ENCODE results near the gene NSUN2.

Gene NSUN2

DNA sequence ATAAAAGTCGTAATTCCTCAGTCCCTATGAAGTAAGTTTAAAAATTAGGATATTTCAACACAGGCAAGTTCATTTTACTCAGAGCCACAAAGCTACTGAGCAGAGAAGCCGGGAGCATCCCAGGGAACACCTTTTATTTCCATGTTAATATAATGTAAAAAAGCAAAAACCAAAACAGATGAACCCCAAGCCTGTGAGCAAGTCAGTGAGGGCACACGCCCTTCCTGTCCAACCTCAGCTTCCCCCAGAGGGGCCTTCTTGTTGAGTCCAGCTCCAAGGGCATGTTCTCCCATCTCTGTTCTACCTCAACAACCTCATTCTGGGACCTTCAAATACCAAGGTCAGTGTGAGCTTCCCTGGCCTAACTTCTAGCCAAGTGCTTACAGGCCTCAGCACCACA lies 24.8 kb downstream of the NSUN2 start:
- no peak for DNase-seq (ENCODE audit: low read depth)
- H3K4me3 ChIP-seq (ENCODE audit: low read depth, low read length) = no peak overlapping the region
- TF ChIP-seq, protein P1, sequence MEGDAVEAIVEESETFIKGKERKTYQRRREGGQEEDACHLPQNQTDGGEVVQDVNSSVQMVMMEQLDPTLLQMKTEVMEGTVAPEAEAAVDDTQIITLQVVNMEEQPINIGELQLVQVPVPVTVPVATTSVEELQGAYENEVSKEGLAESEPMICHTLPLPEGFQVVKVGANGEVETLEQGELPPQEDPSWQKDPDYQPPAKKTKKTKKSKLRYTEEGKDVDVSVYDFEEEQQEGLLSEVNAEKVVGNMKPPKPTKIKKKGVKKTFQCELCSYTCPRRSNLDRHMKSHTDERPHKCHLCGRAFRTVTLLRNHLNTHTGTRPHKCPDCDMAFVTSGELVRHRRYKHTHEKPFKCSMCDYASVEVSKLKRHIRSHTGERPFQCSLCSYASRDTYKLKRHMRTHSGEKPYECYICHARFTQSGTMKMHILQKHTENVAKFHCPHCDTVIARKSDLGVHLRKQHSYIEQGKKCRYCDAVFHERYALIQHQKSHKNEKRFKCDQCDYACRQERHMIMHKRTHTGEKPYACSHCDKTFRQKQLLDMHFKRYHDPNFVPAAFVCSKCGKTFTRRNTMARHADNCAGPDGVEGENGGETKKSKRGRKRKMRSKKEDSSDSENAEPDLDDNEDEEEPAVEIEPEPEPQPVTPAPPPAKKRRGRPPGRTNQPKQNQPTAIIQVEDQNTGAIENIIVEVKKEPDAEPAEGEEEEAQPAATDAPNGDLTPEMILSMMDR (IDR thresholded peaks at IDR 0.05; ENCODE audit: low read depth, low read length, missing control alignments) = no peak

DNA sequence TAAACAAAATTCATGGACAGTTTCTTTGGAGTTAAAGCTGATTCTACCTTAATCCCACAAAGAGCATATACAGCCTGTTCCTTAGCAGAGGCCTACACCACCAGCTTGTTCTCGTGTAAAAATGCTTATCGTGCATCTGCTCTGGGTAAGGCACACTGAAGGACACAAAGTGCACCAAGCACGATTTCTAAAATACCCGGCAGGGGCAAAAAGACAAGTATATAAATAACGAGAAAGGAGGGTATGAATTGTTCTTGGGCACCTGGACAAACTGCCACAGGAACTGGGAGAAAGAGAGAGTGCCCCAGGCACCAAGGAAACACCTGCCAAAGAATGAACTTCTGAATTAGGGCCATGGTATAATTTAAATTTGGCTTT lies 25.3 kb downstream of the NSUN2 start:
- TF ChIP-seq, protein P1 (IDR thresholded peaks at IDR 0.05; ENCODE audit: low read depth, low read length, missing control alignments) = no peak
- no peak overlapping the region for H3K4me3 ChIP-seq (ENCODE audit: low read depth, low read length)
- no peak for DNase-seq (ENCODE audit: low read depth)

DNA sequence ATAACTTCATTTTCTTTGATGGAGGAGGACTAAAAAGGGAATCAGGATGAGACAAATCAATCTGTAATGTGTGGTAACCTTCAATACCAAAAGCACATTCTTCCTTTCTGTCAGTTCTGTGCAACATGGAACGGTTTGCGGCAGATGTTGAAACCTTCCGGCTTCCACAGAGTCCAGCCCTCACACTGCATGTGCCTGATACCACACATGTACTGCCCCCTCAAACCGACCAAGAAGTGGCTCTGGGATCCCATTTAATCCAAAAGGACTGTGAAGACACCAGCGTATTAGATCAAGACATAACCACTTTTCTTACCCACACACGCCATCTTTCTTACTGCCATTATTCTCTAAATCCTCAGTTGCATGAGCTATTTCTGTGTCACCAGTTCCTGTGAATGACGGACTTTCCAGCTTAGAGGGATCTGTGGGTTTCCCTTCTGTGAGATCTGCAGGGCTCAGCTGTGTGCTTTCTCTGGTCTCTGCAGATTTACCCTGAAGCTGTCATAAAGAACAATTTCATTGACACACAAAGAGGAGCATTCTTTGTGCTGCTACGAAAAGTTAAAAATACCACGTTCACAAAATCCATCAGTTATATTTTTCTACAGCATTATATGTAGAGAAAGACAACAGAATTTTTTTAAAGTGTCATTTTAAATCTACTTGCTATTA lies 25.8 kb downstream of the NSUN2 start:
- DNase-seq (ENCODE audit: low read depth) = no peak
- TF ChIP-seq, protein P1 (IDR thresholded peaks at IDR 0.05; ENCODE audit: low read depth, low read length, missing control alignments) = no peak

DNA sequence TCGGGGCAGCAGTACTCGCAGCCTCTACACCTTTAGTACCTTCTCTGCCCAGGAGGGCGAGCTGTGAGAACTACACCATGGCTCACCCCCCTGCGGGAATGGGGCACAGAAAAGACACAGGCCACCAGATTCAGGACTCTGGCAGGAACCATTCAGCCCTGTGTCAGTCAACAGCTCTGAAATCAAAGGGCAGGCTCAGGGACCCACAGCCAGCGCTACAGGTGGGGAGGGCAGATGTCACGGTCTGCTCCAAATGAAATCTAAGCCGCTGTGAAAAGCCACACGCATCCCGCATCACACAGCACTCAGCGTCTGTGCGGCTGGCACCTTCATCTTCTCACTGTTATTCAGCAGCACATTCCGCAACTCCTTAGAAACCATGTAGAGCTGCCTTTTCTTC lies 27.9 kb downstream of the NSUN2 start:
- no peak for DNase-seq (ENCODE audit: low read depth)
- TF ChIP-seq, protein P1 (IDR thresholded peaks at IDR 0.05; ENCODE audit: low read depth, low read length, missing control alignments) = no peak
- no peak overlapping the region for H3K4me3 ChIP-seq (ENCODE audit: low read depth, low read length)

More for the DNA sequence above, 25.8 kb downstream of the NSUN2 start:
- no peak overlapping the region for H3K4me3 ChIP-seq (ENCODE audit: low read depth, low read length)

DNA sequence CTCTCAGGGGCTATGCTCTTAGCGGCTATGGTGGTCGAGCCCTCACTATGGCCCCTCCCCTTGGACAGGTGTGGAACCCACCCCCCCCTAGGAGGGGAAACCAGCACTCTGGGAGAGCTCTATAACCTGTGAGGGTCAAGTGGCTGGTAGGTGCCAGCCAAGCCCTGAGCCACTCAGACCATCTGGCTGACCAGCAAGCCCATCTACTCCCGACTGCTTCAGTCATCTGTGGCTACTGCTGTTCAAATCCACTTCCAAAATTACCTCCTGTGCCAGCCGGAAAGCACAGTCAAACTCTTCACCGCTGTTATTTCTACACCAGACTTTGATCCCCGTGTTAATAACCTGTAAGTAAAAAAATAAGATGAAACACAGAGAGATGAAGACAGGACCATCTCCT lies 28.5 kb downstream of the NSUN2 start:
- no peak overlapping the region for H3K4me3 ChIP-seq (ENCODE audit: low read depth, low read length)
- no peak for DNase-seq (ENCODE audit: low read depth)

DNA sequence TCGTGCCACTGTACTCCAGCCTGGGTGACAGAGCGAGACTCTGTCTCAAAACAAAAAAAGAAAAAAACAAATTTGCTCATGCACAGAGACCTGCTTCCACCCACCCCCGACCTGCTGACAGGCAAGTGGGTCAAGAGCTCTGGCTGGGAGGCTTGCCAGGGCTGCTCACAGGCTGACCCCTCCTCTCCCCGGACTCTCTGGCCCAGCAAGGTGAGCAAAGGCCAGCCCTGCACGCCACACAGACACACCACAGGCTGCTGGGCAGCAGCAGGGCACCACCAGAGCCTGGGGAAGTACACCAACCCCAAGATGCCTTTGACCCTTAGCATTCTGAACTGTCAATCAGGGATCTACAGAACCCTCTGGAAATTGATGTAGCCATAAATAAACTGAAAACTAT lies 29.2 kb downstream of the NSUN2 start:
- no peak for DNase-seq (ENCODE audit: low read depth)
- TF ChIP-seq, protein P1 (IDR thresholded peaks at IDR 0.05; ENCODE audit: low read depth, low read length, missing control alignments) = no peak
- H3K4me3 ChIP-seq (ENCODE audit: low read depth, low read length) = no peak overlapping the region

More for the DNA sequence above, 28.5 kb downstream of the NSUN2 start:
- TF ChIP-seq, protein P1 (IDR thresholded peaks at IDR 0.05; ENCODE audit: low read depth, low read length, missing control alignments) = no peak

DNA sequence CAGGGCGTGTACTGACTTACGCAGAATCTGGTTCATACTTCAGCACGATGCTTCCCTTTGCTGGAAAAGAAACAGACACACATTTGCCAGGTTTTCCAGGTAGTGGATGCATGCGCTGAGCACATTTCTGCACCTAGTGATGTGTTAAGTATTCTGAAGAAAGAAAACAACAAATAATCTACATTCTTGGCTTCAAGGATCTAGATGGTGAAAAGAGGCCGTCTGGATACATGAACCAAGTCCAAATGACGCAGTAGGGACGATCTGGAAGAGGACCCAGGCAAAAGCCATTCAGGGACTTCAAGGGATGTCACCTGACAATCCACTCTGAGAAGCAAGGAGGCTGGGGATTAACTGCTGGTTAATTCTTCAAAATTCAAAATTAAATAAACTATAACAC lies 30.4 kb downstream of the NSUN2 start:
- DNase-seq (ENCODE audit: low read depth) = no peak
- TF ChIP-seq, protein P1 (IDR thresholded peaks at IDR 0.05; ENCODE audit: low read depth, low read length, missing control alignments) = no peak
- H3K4me3 ChIP-seq (ENCODE audit: low read depth, low read length) = no peak overlapping the region
